Activated CD8-positive, alpha-beta memory T cell treated with anti-CD3 and anti-CD28 coated beads, Interleukin-2, amount 10 ng/mL, durations not matched to agents 7 days and 5 days (primary cell): ENCODE data around the gene LATS2. TPM values are rescaled to one million over a fixed set of nuclear protein-coding genes. Genes with fewer than 3 reads are reported as not detected.
"Not testable (repeated sequence)": the region's sequence is repeated elsewhere in the genome, so short reads cannot be mapped to it uniquely, and the experiment has no call there.

ENCODE experiments used
- ATAC-seq: fragments of 150-1000 bp; cut with Tn5 transposase; one replicate; pipeline ENCODE4 v1.10.0; 2021; ENCODE audit warnings: moderate library complexity
- CTCF ChIA-PET: fragments of 350-600 bp; sonication (Branson Sonifier 250); formaldehyde crosslinking; loops from one replicate; lab custom pipeline; 2021; ENCODE audit warnings: antibody characterized with exemption; lab: Charles Lee
- DNase-seq: peaks from one replicate; pipeline ENCODE4 v3.0.0-alpha.2; 2020
- H3K27ac Mint-ChIP-seq: one replicate; pipeline ENCODE4 v1.8.0; 2021; ENCODE audit warnings: mild to moderate bottlenecking, mixed read lengths
- H3K27me3 Mint-ChIP-seq: one replicate; pipeline ENCODE4 v1.8.0; 2021; ENCODE audit warnings: mixed read lengths
- H3K36me3 Mint-ChIP-seq: one replicate; pipeline ENCODE4 v1.8.0; 2021; ENCODE audit warnings: mild to moderate bottlenecking, mixed read lengths
- H3K4me1 Mint-ChIP-seq: one replicate; pipeline ENCODE4 v1.8.0; 2021; ENCODE audit warnings: mixed read lengths
- H3K4me3 Mint-ChIP-seq: one replicate; pipeline ENCODE4 v1.8.0; 2021; ENCODE audit warnings: mild to moderate bottlenecking, moderate library complexity, mixed read lengths
- H3K9me3 Mint-ChIP-seq: one replicate; pipeline ENCODE4 v1.8.0; 2022; ENCODE audit warnings: low read depth, mixed read lengths
- total RNA-seq, 2 experiments: library from RNA; stranded (reverse); gene quantifications; one replicate each; pipeline ENCODE4 v1.2.3, GENCODE V29; 2021

LATS2 gene
- total RNA-seq, 2 experiments from 2014 or later: 2.8 to 4.7 TPM

- CTCF ChIA-PET: interaction anchor here (0.7 kb wide), 1 partner anchor 445 kb away, joined by 3 read pairs; no protein-coding TSS in a partner anchor
- H3K36me3 Mint-ChIP-seq, DNase-seq, H3K9me3 Mint-ChIP-seq, ATAC-seq, H3K4me1 Mint-ChIP-seq, H3K4me3 Mint-ChIP-seq, H3K27ac Mint-ChIP-seq: not testable (repeated sequence)
- H3K27me3 Mint-ChIP-seq: peaks cover 18% of the 10 kb centered on the region
Measured at GRCh38 chr13:20957049-20957620, 104.3 kb downstream of the LATS2 start.

DNA sequence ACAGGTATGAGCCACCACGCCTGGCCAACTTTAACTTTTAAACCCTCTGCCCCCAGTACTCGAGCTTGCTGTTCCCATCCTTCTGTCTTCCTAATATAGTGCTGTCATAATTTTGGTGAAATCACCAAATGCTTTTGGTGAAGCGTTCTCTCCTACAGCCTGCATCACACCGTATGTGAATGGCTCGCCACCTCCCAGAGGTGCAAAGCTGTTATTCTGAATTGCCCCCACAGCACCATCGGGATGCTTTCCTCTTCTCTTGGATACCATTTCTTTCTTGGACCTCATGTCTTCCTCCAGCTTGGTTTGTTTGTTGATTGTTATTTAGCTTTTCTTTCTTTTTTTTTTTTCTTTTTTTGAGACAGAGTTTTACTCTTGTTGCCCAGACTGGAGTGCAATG, 105.9 kb downstream of the LATS2 start:
- Mint-ChIP-seq H3K27me3 (peaks cover 9% of the 10 kb centered on the region), H3K36me3 (no peaks in the 10 kb centered on the region), H3K9me3 (no peaks in the 10 kb centered on the region), H3K4me1 (no peaks in the 10 kb centered on the region), H3K27ac (no peak overlapping the region), H3K4me3 (no peak overlapping the region)
- DNase-seq (no peak), ATAC-seq (no peak)
- CTCF ChIA-PET: no interaction called here

DNA sequence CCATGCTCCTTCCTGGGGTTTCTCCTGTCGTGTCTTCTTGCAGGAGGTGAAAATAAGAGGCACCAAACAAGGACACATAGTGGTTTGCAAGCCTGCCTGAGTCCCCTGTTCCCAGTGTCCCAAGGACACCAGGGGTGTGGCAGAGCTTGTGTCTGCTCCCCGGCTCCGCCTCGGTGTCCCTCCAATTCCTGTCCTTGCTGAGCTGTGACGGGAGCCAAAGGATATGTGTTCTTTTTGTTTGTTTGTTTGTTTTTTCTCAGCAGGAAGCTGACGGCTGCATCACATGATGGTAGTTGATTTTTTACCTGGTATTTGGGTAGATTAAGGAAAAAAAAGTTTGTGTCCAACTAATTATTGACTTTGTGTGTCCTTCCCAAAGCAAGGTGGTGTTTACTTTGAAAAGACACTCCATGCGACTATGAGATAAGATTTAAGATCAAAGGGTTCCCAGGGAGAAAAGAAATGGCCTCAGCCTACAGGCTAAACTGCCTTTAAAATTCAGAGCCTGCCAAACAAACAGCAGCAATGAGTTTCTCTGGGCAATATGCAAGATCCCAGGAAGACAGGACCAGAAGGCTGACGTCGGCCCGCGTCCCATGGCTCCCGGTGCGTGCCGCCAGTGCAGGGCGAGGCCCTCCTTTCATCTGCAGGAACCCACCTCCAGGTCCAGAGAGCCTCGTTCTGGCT, 108.0 kb downstream of the LATS2 start:
- DNase-seq (no peak), ATAC-seq (no peak)
- Mint-ChIP-seq H3K4me3 (no peak overlapping the region), H3K27me3 (peaks cover 12% of the 10 kb centered on the region), H3K4me1 (no peaks in the 10 kb centered on the region), H3K36me3 (no peaks in the 10 kb centered on the region), H3K27ac (no peak overlapping the region), H3K9me3 (no peaks in the 10 kb centered on the region)
- CTCF ChIA-PET: no interaction called here

DNA sequence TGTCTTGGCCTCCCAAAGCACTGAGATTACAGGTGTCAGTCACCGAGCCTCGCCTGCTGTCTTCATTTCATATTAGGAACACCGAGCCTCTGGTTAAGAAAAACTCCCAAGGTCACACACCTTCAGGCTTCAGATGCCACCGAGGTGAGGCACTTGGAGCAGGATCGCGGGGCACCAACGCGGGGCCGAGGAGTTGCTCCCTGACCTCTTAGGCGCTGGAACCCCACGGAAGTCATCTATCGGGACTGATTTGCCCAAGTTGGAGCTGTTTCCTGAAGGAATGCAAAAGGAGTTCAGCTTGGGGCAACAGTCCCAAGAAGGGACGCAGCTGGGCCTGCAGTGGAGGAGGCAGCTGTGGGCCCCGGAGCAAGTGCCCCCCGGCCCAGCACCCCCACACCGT, 108.5 kb downstream of the LATS2 start:
- CTCF ChIA-PET: no interaction called here
- peaks cover 15% of the 10 kb centered on the region for H3K27me3 Mint-ChIP-seq
- ATAC-seq: no peak

DNA sequence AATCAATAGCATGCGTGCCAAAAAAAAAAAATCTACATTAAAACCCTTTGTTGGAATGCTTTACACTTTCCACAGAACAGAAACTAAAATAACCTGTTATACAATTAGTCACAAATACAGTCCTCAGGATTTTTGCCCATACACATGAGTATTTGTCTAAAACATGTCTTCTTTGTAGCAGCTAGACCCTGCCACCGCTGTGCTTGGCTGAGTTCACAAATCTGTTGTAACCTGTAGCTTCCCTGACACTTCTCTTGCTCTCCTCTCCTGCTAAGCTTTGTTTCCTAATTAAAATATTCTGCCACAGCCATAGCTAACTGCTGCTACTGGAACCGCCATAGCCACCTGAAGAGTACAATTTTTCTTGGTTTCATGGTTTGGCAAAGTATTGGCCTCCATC, 113.4 kb downstream of the LATS2 start:
- H3K9me3 Mint-ChIP-seq, H3K27ac Mint-ChIP-seq, DNase-seq, H3K36me3 Mint-ChIP-seq, ATAC-seq, H3K4me1 Mint-ChIP-seq, CTCF ChIA-PET, H3K4me3 Mint-ChIP-seq: not testable (repeated sequence)
- peaks cover 47% of the 10 kb centered on the region for H3K27me3 Mint-ChIP-seq

More for the DNA sequence above, 108.5 kb downstream of the LATS2 start:
- Mint-ChIP-seq H3K4me3 (no peak overlapping the region), H3K9me3 (no peaks in the 10 kb centered on the region), H3K36me3 (no peaks in the 10 kb centered on the region), H3K27ac (no peak overlapping the region), H3K4me1 (no peaks in the 10 kb centered on the region)
- no peak for DNase-seq

DNA sequence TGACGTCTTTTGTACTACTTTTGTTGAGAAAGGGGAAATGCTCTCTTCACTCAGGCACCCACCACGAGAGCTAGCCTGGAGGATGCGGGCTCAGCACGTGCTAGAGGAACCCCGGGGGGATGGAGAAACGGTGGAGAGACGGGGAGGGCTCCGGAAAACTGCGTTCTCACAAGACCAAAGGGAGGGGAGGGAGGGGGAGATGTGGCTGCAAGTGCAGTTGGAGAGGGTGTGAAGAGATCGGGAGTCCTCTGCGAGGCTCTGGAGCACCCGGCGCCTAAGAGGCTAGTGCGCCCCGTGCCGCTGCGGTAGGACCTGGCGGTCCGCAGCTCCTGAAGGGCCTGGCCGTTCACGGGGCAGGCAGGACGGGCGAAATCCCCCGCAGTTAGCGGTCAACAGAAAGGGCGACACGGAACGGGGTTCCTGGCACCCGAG, 115.4 kb downstream of the LATS2 start:
- CTCF ChIA-PET: no interaction called here
- Mint-ChIP-seq H3K4me3 (no peak overlapping the region), H3K9me3 (no peaks in the 10 kb centered on the region), H3K4me1 (peaks cover 9% of the 10 kb centered on the region), H3K27ac (no peak overlapping the region), H3K27me3 (peaks cover 49% of the 10 kb centered on the region), H3K36me3 (no peaks in the 10 kb centered on the region)
- ATAC-seq: no peak
- DNase-seq: no peak

DNA sequence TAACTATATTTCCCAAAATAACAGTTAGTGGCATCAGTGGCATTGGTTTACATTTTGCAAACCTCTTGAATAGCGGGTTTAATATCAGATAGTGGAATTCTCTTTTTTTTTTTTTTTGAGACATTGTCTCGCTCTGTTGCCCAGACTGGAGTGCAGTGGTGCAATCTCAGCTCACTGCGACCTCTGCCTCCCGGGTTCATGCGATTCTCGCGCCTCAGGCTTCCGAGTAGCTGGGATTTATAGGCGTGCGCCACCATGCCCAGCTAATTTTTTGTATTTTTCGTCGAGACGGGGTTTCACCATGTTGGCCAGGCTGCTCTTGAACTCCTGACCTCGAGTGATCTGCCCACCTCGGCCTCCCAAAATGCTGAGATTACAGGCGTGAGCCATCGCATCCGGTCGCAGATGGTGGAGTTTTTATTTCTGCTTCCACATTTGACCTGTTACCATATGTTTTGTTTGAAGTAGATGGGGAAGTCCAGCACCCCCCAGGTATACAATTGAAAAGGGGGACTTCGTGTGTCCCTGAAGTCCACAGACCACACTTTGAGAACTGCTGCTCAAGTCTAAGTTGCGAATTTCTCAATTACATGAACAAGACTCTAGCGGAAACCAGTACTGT, 118.3 kb downstream of the LATS2 start:
- Mint-ChIP-seq H3K4me3 (no peak overlapping the region), H3K9me3 (no peaks in the 10 kb centered on the region), H3K36me3 (no peaks in the 10 kb centered on the region), H3K27me3 (peaks cover 36% of the 10 kb centered on the region), H3K27ac (no peak overlapping the region), H3K4me1 (peaks cover 9% of the 10 kb centered on the region)
- CTCF ChIA-PET: interaction anchor here (0.8 to 1.9 kb wide), 14 partner anchors 9 to 615 kb away, joined by 3 to 10 read pairs (median 3); partner anchors contain the start of genes MRPL57 and SKA3
- no peak for DNase-seq
- no peak for ATAC-seq

DNA sequence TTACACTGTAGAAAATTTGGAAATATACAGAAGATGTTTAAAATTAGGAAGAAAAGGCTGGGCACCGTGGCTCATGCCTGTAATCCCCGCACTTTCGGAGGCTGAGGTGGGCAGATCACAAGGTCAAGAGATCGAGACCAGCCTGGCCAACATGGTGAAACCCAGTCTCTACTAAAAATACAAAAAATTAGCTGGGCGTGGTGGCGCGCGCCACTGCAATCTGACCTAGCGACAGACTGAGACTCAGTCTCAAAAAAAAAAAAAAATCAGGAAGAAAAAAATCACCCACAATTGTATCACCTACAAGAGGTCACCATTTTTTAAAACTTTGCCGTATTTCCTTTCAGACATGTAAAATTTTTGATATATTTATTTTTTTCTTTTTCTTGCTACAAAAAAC, 120.9 kb downstream of the LATS2 start:
- H3K9me3 Mint-ChIP-seq, H3K27ac Mint-ChIP-seq, H3K36me3 Mint-ChIP-seq, H3K4me3 Mint-ChIP-seq, DNase-seq, ATAC-seq, CTCF ChIA-PET, H3K4me1 Mint-ChIP-seq: not testable (repeated sequence)
- peaks cover 19% of the 10 kb centered on the region for H3K27me3 Mint-ChIP-seq

DNA sequence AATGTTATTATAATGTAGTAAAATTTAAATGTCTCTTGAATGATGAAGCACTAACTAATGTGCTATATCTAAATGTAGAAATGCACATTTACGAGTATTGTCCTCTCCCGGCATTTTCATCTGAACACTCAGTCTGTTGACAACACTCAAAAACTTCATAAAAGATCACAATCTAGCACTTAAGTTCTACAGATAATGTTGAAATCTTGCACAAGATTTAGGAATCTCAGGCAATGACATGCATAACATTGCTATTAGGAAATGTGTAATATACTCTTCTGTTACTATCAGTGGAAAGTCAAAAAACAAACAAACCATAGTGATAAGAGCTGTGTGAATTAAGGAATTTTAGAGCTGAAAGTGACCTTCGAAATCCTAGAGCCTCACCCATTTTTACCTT, 121.3 kb downstream of the LATS2 start:
- DNase-seq: no peak
- no peak for ATAC-seq
- Mint-ChIP-seq H3K27ac (no peak overlapping the region), H3K36me3 (no peaks in the 10 kb centered on the region), H3K4me3 (no peak overlapping the region), H3K27me3 (peaks cover 16% of the 10 kb centered on the region), H3K4me1 (peaks cover 2% of the 10 kb centered on the region), H3K9me3 (no peaks in the 10 kb centered on the region)
- CTCF ChIA-PET: no interaction called here

DNA sequence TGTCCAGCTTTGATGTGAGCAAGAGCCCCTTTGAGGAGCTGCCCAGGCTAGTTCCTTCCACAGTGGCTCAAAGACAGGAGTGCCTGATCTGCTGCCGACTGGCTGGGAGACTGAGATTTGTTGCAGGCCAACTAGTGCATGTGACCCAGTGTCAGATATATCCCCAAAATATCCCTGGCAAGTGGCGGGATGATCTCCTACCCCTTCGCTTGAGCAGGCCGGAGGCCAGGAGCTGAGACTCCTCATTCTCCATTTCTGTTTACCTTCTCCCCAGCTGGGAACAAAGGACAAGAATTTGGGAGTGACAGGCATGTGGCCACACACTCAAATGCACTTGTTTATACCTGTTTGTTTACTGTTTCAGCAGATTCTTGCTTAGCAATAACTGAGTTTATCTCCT, 121.7 kb downstream of the LATS2 start:
- CTCF ChIA-PET: no interaction called here
- Mint-ChIP-seq H3K36me3 (no peaks in the 10 kb centered on the region), H3K27me3 (peaks cover 15% of the 10 kb centered on the region), H3K27ac (no peak overlapping the region), H3K4me1 (peaks cover 2% of the 10 kb centered on the region), H3K4me3 (no peak overlapping the region), H3K9me3 (no peaks in the 10 kb centered on the region)
- ATAC-seq (no peak), DNase-seq (no peak)

DNA sequence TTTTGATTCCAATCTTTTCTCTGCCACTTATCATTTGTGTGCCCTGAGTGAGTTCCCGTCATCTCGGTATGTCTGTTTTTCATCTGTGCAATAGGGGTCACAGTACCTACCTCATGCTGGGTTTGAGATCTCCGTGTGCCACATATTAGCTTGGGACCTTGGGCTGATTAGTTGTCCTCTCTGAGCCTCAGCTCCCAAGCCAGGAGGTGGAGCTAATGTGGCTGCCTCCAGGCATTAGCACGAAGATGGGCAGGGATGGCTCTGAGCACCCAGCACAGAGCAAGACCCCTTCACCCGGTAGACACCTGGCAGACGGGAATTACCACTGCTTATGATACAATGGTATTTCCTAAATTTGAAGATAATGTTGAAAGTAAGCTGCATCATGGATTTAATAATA, 123.1 kb downstream of the LATS2 start:
- H3K4me3 Mint-ChIP-seq: no peak overlapping the region
- H3K27me3 Mint-ChIP-seq: peaks cover 10% of the 10 kb centered on the region
- H3K9me3 Mint-ChIP-seq: no peaks in the 10 kb centered on the region
- DNase-seq (no peak), ATAC-seq (no peak)
- CTCF ChIA-PET: interaction anchor here (0.6 kb wide), 1 partner anchor 450 kb away, joined by 4 read pairs; no protein-coding TSS in a partner anchor
- H3K27ac Mint-ChIP-seq: no peak overlapping the region
- no peaks in the 10 kb centered on the region for H3K36me3 Mint-ChIP-seq
- no peaks in the 10 kb centered on the region for H3K4me1 Mint-ChIP-seq

DNA sequence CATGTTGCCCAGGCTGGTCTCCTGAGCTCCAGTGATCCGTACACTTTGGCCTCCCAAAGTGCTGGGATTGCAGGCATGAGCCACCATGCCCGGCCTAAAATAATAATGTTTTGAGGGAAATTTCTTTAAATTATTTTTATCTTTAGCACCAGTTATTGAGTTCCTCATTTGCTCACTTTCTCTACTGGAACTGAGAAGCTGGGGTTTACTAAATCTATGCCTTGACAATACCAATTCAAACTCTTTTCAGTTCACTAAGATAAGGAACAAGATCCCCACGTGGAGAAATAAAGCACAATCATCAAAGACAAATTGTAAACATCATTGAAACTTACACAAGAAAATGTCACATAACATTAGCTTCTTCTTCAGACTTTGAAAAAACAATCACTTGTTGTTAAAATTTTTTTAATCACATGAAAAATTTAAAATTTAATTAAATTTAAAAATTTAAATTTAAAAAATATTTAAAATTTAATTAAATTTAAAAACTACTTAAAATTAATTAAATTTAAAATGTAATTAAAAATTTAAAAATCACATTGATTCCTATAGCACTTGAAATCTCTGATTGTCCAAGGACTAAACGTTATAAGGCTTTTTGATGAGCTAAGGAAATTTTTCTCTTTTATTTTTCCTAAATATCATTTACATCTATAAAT, 133.7 kb downstream of the LATS2 start:
- Mint-ChIP-seq H3K27me3 (no peaks in the 10 kb centered on the region), H3K4me1 (no peaks in the 10 kb centered on the region), H3K36me3 (no peaks in the 10 kb centered on the region), H3K9me3 (no peaks in the 10 kb centered on the region), H3K27ac (no peak overlapping the region), H3K4me3 (no peak overlapping the region)
- ATAC-seq: no peak
- CTCF ChIA-PET: interaction anchor here (0.6 to 5.2 kb wide), 7 partner anchors 16 to 734 kb away, joined by 3 to 26 read pairs (median 5); no protein-coding TSS in a partner anchor
- DNase-seq: no peak

DNA sequence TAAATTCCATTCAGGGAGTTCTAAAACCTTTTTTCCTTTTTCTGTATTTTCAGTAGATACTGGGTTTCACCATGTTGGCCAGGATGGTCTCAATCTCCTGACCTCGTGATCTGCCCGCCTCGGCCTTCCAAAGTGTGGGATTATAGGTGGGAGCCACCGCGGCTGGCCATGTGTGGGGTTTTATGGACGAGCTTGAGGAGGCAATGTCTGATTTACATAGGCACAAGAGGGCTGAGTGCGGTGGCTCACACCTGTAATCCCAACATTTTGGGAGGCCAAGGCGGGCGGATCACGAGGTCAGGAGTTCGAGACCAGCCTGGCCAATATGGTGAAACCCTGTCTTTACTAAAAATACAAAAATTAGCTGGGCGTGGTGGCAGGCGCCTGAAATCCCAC, 136.0 kb downstream of the LATS2 start:
- not testable (repeated sequence) for H3K36me3 Mint-ChIP-seq, H3K27me3 Mint-ChIP-seq, H3K4me1 Mint-ChIP-seq, H3K4me3 Mint-ChIP-seq, H3K9me3 Mint-ChIP-seq, H3K27ac Mint-ChIP-seq, ATAC-seq, DNase-seq
- CTCF ChIA-PET: interaction anchor here (0.5 to 5.2 kb wide), 27 partner anchors 9 to 1922 kb away, joined by 3 to 26 read pairs (median 4); partner anchors contain the start of gene XPO4
